ENCODE measurements around the gene CCDC187. TPM values are rescaled to one million over a fixed set of nuclear protein-coding genes. Genes with fewer than 3 reads are reported as not detected.

The CCDC187 gene
- total RNA-seq, 2 donors from 2014 or later = 0.04 to 0.09 TPM

DNA sequence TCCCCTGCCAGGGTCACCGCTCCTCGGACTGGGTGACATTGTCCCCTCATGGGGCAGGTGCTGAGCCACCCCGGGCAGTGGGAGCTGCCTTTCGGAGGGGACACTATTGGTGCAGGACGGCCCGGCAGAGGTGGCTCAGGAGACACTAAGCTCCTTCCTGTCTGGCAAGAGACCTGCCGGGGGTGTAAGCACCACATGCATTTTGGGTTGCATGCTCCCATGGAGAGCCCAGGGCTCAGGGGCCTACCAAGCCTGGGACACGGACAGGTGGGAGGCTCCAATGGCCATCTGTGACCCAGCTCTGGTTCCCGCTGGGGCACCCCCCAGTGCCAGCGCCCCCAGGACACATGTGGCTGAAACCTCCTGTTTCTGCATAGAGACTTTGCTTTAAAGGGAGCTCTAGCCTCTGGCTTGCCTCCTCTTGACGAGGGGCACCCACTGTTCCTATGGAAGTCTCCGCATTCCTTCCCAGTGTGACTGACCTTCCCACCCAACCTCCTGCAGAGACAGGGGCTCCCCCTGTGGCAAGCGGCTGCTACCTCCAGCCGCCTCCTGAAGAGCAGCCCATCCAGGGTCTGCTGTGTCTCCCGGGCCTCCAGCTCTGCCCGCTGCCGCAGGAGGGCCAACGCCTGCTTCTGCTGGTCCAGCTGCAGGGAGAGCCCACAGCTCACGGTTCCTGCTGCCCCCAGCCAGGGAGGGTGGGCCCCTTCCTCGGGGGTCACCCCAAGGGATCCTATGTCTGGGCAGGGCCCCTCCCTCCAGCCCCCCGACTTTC lies 28.1 kb downstream of the CCDC187 start:
- no peak for DNase-seq
- TF ChIP-seq, protein P1, sequence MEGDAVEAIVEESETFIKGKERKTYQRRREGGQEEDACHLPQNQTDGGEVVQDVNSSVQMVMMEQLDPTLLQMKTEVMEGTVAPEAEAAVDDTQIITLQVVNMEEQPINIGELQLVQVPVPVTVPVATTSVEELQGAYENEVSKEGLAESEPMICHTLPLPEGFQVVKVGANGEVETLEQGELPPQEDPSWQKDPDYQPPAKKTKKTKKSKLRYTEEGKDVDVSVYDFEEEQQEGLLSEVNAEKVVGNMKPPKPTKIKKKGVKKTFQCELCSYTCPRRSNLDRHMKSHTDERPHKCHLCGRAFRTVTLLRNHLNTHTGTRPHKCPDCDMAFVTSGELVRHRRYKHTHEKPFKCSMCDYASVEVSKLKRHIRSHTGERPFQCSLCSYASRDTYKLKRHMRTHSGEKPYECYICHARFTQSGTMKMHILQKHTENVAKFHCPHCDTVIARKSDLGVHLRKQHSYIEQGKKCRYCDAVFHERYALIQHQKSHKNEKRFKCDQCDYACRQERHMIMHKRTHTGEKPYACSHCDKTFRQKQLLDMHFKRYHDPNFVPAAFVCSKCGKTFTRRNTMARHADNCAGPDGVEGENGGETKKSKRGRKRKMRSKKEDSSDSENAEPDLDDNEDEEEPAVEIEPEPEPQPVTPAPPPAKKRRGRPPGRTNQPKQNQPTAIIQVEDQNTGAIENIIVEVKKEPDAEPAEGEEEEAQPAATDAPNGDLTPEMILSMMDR (conservative IDR thresholded peaks at IDR 0.05) = peak; percentile 41
- no peaks in the 10 kb centered on the region for H3K36me3 Mint-ChIP-seq (ENCODE audit: low read depth)
- H3K4me3 Mint-ChIP-seq = no peak overlapping the region
- Histone ChIP-seq H3K27ac (ENCODE audit: low read depth, low read length) (no peak overlapping the region), H3K36me3 (ENCODE audit: control insufficient read depth, insufficient read depth, low read length) (no peaks in the 10 kb centered on the region), H3K9me3 (ENCODE audit: control insufficient read depth, low read length) (no peaks in the 10 kb centered on the region), H3K27me3 (ENCODE audit: control insufficient read depth, insufficient read depth, low read length, poor library complexity, severe bottlenecking) (no peaks in the 10 kb centered on the region), H3K9ac (ENCODE audit: extremely low read depth, low read length, poor library complexity, severe bottlenecking) (no peak overlapping the region), H3K4me1 (ENCODE audit: control insufficient read depth, insufficient read depth, low read length) (no peaks in the 10 kb centered on the region), H3K4me3 (ENCODE audit: low read length) (no peak overlapping the region)
- no peak overlapping the region for H3K27ac Mint-ChIP-seq
- no peaks in the 10 kb centered on the region for H3K9me3 Mint-ChIP-seq
- WGBS, 2 experiments (ENCODE audit: insufficient coverage in 1 of 2, insufficient read length in 1 of 2) = 82 to 85% methylated on average over 9 to 21 of the region's 21 CpGs
- H3K4me1 Mint-ChIP-seq = no peaks in the 10 kb centered on the region
- no peaks in the 10 kb centered on the region for H3K27me3 Mint-ChIP-seq (ENCODE audit: insufficient read depth)

DNA sequence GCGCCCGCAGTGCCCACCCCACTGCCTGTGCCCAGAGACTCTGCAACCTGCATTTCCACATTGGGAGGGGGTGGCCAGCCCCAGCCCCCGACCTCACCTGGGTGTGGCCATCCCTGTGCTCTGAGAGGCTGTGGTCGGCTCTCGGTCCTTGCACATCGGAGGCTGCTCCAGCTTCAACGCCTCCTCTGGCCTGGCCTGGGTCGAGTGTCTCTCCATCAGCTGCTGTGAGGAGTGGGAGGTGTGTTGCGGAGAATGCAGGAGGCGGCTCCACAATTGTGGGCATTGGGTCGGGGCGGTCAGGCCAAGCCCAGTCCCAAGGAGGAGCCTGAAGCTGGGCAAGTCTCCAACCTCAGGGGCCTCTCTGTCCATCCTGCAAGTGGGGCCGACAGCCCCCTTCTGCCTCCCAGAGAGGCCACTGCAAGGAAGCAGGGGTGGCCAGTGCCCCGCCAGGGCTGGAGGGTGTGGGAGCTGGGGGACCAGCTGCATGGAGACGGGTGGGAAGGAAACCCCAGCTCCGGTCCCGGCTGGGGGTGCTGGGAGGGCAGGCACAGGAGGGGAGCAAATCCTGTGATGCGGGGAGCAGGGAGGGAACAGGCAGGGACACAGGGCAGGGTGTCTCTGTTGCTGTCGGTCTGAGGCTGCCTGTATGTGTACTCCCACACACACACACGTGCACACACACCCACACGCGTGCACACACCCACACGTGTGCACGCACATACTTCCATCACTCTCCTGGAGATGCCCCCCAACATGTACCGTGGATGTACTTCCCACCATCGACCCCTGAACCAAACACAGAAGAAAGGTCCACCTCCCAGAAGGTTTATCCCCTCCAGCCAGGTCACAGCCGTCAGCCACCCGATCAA lies 28.9 kb downstream of the CCDC187 start:
- Mint-ChIP-seq H3K9me3 (no peaks in the 10 kb centered on the region), H3K27ac (no peak overlapping the region), H3K36me3 (ENCODE audit: low read depth) (no peaks in the 10 kb centered on the region), H3K4me3 (no peak overlapping the region), H3K27me3 (ENCODE audit: insufficient read depth) (no peaks in the 10 kb centered on the region), H3K4me1 (no peaks in the 10 kb centered on the region)
- H3K27ac ChIP-seq (ENCODE audit: low read depth, low read length) = no peak overlapping the region
- WGBS, 2 experiments (ENCODE audit: insufficient coverage in 1 of 2, insufficient read length in 1 of 2) = 89 to 93% methylated on average over 17 to 27 of the region's 28 CpGs
- H3K27me3 ChIP-seq (ENCODE audit: control insufficient read depth, insufficient read depth, low read length, poor library complexity, severe bottlenecking) = no peaks in the 10 kb centered on the region
- H3K36me3 ChIP-seq (ENCODE audit: control insufficient read depth, insufficient read depth, low read length) = no peaks in the 10 kb centered on the region
- no peaks in the 10 kb centered on the region for H3K4me1 ChIP-seq (ENCODE audit: control insufficient read depth, insufficient read depth, low read length)
- DNase-seq = no peak
- H3K4me3 ChIP-seq (ENCODE audit: low read length) = no peak overlapping the region
- no peak overlapping the region for H3K9ac ChIP-seq (ENCODE audit: extremely low read depth, low read length, poor library complexity, severe bottlenecking)
- TF ChIP-seq, protein P1 (conservative IDR thresholded peaks at IDR 0.05) = no peak
- H3K9me3 ChIP-seq (ENCODE audit: control insufficient read depth, low read length) = no peaks in the 10 kb centered on the region

DNA sequence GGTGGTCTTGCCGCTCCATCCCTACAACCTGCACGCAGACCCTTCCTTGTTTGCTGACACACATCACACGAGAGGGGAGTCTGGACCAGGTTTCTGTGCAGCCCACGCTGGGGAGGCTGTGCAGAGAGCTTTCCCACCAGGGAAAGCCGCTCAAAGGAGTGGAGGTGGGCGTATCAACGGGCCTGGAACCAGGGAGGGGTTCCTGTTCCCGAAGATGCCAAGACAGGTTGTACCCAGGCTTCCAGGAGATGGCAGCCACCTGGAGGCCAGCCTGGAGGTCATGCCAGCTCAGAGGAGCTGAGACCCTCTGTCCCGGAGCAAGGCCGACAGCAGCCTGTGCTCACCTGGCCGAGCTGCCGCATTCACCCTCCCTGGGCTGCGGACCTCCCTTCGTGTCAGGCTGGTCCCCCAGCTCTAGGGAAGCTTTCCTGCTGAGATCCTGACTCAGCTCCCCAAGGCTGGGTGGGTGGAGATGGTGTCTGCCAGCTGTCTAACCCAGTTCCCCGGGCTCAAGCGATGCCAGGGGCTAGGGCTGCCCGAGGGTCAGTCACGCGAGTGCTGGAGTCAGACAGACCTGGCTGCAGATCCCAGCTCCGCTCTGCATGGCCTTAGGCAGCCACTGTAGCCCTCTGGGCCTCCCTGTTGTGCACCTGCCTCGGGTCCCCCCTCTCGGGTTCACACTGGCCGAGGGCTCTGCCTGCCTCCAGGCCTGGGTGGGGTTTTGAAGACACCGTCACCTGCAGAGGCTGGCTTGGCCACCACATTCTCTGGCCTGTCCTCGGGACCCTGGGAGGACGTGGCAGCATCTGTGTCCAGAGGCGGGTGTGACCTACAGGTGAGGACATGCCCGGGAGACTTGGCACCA lies 29.7 kb downstream of the CCDC187 start:
- H3K9ac ChIP-seq (ENCODE audit: extremely low read depth, low read length, poor library complexity, severe bottlenecking) = no peak overlapping the region
- H3K4me1 Mint-ChIP-seq = no peaks in the 10 kb centered on the region
- H3K27me3 Mint-ChIP-seq (ENCODE audit: insufficient read depth) = no peaks in the 10 kb centered on the region
- H3K36me3 Mint-ChIP-seq (ENCODE audit: low read depth) = no peaks in the 10 kb centered on the region
- TF ChIP-seq, protein P1 (conservative IDR thresholded peaks at IDR 0.05) = no peak
- no peak overlapping the region for H3K4me3 Mint-ChIP-seq
- WGBS, 2 experiments (ENCODE audit: insufficient coverage in 1 of 2, insufficient read length in 1 of 2) = 91 to 94% methylated on average over 19 to 28 of the region's 28 CpGs
- H3K9me3 Mint-ChIP-seq = no peaks in the 10 kb centered on the region
- H3K4me3 ChIP-seq (ENCODE audit: low read length) = no peak overlapping the region
- no peaks in the 10 kb centered on the region for H3K4me1 ChIP-seq (ENCODE audit: control insufficient read depth, insufficient read depth, low read length)
- H3K36me3 ChIP-seq (ENCODE audit: control insufficient read depth, insufficient read depth, low read length) = no peaks in the 10 kb centered on the region
- no peak overlapping the region for H3K27ac ChIP-seq (ENCODE audit: low read depth, low read length)
- no peaks in the 10 kb centered on the region for H3K9me3 ChIP-seq (ENCODE audit: control insufficient read depth, low read length)
- H3K27me3 ChIP-seq (ENCODE audit: control insufficient read depth, insufficient read depth, low read length, poor library complexity, severe bottlenecking) = no peaks in the 10 kb centered on the region
- DNase-seq = no peak
- H3K27ac Mint-ChIP-seq = no peak overlapping the region

All from endodermal cell (in vitro differentiated cells).